ENCODE data around the gene ROBO2.
"Not testable (repeated sequence)": the region's sequence is repeated elsewhere in the genome, so short reads cannot be mapped to it uniquely, and the experiment has no call there.

The ROBO2 gene

GRCh38 chr3:77381431-77381830 is 341.5 kb downstream of the ROBO2 start:
- no peak for TF ChIP-seq CTCF (IDR thresholded peaks at IDR 0.05; ENCODE audit: low read length, missing control alignments)

GRCh38 chr3:77392181-77392580 is 352.3 kb downstream of the ROBO2 start:
- no peak for TF ChIP-seq CTCF (IDR thresholded peaks at IDR 0.05; ENCODE audit: low read length, missing control alignments)
- no peak overlapping the region for H3K4me3 ChIP-seq (replicated peaks; ENCODE audit: low read depth, low read length)
- DNase-seq (ENCODE audit: low read depth), result no peak

More at GRCh38 chr3:77381431-77381830, 341.5 kb downstream of the ROBO2 start:
- no peak overlapping the region for H3K4me3 ChIP-seq (replicated peaks; ENCODE audit: low read depth, low read length)
- no peak for DNase-seq (ENCODE audit: low read depth)

GRCh38 chr3:77394046-77394445 is 354.1 kb downstream of the ROBO2 start:
- TF ChIP-seq CTCF (IDR thresholded peaks at IDR 0.05; ENCODE audit: low read length, missing control alignments), result no peak
- no peak overlapping the region for H3K4me3 ChIP-seq (replicated peaks; ENCODE audit: low read depth, low read length)

GRCh38 chr3:77404871-77405270 is 365.0 kb downstream of the ROBO2 start:
- no peak overlapping the region for H3K4me3 ChIP-seq (replicated peaks; ENCODE audit: low read depth, low read length)
- TF ChIP-seq CTCF (IDR thresholded peaks at IDR 0.05; ENCODE audit: low read length, missing control alignments), result no peak
- DNase-seq (ENCODE audit: low read depth), result no peak

More at GRCh38 chr3:77394046-77394445, 354.1 kb downstream of the ROBO2 start:
- DNase-seq (ENCODE audit: low read depth), result no peak

- no peak for TF ChIP-seq CTCF (IDR thresholded peaks at IDR 0.05; ENCODE audit: low read length, missing control alignments)
Measured at GRCh38 chr3:77407441-77407840, 367.5 kb downstream of the ROBO2 start.

GRCh38 chr3:77410334-77410733 is 370.4 kb downstream of the ROBO2 start:
- not testable (repeated sequence) for H3K4me3 ChIP-seq (replicated peaks; ENCODE audit: low read depth, low read length); DNase-seq (ENCODE audit: low read depth)

More at GRCh38 chr3:77407441-77407840, 367.5 kb downstream of the ROBO2 start:
- DNase-seq (ENCODE audit: low read depth), result no peak
- no peak overlapping the region for H3K4me3 ChIP-seq (replicated peaks; ENCODE audit: low read depth, low read length)

GRCh38 chr3:77411334-77411733 is 371.4 kb downstream of the ROBO2 start:
- DNase-seq (ENCODE audit: low read depth), result no peak
- no peak for TF ChIP-seq CTCF (IDR thresholded peaks at IDR 0.05; ENCODE audit: low read length, missing control alignments)

More at GRCh38 chr3:77411334-77411733, 371.4 kb downstream of the ROBO2 start:
- H3K4me3 ChIP-seq (replicated peaks; ENCODE audit: low read depth, low read length), result no peak overlapping the region

Measured in fibroblast of pulmonary artery (primary cell).